SKM-1 treated with dmso at 0.1 percent for 144 hours (cell line): ENCODE data around the gene PRKG1.

Experiments used
- DNase-seq: peaks from one replicate; lab custom pipeline; 2025; ENCODE audit not compliant: unreplicated experiment; lab: John Stamatoyannopoulos, UW

Gene PRKG1

DNA sequence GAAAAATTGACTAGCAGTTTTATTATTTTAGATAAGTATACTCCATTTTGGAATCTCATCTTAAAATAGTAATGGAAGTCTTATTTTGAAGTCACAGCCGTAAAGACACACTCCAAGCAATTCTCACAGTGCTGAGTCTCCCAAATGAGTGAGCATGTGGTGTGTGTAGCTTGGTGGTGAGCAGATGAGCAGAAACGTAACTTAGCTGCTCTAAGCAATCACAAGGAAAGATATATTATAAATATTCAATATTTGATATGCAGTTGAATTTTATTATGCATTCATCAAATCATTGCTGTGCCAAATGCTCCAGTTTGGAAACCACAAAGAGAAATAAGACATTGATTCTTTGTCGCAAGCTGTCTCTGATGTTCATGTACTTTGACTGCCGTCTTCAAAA lies 563.9 kb downstream of the PRKG1 start:
- no peak for DNase-seq

DNA sequence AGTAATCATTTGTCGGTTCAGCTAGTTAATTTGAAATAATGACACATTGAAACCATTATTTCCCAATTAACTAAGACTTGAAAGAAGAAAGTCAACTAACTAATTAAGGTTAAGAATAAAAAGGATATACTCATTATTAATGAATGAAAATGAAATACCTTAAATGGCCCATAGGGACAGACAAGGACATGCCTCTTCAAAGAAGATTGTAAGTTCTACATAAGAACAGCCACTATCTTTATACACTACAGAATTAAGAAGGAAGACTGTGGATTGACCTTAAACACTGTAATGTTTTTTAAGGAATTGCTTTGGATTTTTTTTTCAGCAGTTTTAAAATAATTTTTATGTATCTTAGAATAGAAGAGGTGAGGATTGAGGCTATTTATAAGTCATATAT lies 564.5 kb downstream of the PRKG1 start:
- DNase-seq = no peak

DNA sequence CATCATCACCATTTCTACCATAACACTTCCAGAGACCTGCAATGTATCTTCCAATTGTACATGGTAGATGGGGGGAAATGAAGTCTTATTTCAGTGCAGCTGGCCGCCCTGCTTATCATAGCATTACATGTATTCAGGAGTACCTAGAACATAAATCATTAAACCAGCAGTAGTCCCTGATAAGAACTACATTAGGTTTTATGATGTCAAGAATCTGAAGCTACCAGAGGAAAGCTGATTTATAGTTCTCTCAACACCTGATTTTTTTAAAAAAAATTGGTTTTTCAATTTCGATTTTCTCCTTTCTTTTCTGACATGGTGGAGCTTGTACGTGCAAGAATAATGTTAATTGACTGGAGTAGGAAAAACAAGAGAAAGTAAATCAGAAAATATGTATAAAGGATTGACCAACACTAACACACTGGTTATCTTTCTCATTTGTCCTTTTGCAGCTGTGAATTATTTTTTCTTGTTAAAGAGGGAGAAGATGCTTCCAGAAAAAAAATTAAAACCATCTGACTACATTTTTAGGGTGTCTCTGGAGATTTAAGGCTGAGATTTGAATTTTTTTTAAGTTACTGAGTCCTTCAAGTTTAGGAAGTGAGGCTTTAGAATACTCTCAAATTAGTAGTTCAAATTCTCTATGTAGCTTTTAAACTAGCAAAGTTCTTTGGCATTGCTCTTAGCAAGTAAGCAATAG lies 566.0 kb downstream of the PRKG1 start:
- DNase-seq = no peak

DNA sequence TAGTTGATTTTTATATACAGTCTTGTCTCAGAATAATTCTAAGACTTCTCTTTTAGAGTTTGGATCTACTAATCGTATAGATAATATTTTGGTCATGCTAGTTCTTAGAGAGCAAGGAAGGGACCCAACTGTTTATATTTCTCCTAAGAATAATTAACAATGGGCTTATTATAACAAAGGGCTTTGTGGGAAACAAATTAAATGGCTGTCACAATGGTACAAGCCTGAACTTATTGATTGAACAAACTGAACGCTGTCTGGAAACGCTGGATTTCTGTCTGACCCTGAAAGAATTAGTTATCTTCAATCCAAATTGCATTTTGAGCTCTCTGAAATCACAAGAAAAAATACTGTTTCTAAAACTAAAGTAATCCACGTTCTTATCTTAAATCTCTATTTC lies 568.3 kb downstream of the PRKG1 start:
- no peak for DNase-seq

- no peak for DNase-seq
Measured at GRCh38 chr10:51643734-51644133, 569.4 kb downstream of the PRKG1 start.

GRCh38 chr10:51649064-51649463 lies 574.8 kb downstream of the PRKG1 start:
- no peak for DNase-seq

GRCh38 chr10:51651063-51651462 lies 576.8 kb downstream of the PRKG1 start:
- DNase-seq = no peak

DNA sequence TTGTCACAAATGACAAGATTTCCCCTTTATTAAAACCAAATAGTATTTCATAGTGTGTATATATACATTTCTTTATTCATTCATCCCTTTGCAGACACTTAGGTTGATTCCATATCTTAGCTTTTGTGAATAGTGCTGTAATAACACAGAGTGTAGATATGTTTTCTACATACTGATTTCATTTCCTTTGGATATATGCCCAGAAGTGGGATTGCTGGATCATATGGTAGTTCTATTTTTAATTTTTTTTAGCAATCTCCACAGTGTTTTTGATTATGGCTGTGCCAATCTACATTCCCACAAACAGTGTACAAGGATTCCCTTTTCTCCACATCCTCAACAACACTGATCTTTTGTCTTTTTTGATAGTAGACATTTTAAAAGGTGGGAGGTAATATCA lies 578.7 kb downstream of the PRKG1 start:
- no peak for DNase-seq

- no peak for DNase-seq
Measured at GRCh38 chr10:51654918-51655317, 580.6 kb downstream of the PRKG1 start.

- no peak for DNase-seq
Measured at GRCh38 chr10:51656503-51656902, 582.2 kb downstream of the PRKG1 start.

- DNase-seq = no peak
Measured at GRCh38 chr10:51658000-51658399, 583.7 kb downstream of the PRKG1 start.

- no peak for DNase-seq
Measured at GRCh38 chr10:51659344-51659743, 585.1 kb downstream of the PRKG1 start.

GRCh38 chr10:51663086-51663485 lies 588.8 kb downstream of the PRKG1 start:
- no peak for DNase-seq

- no peak for DNase-seq
Measured at GRCh38 chr10:51666456-51666855, 592.2 kb downstream of the PRKG1 start.

- no peak for DNase-seq
Measured at GRCh38 chr10:51667678-51668335, 593.5 kb downstream of the PRKG1 start.

- DNase-seq = no peak
Measured at GRCh38 chr10:51668336-51668689, 594.0 kb downstream of the PRKG1 start.

DNA sequence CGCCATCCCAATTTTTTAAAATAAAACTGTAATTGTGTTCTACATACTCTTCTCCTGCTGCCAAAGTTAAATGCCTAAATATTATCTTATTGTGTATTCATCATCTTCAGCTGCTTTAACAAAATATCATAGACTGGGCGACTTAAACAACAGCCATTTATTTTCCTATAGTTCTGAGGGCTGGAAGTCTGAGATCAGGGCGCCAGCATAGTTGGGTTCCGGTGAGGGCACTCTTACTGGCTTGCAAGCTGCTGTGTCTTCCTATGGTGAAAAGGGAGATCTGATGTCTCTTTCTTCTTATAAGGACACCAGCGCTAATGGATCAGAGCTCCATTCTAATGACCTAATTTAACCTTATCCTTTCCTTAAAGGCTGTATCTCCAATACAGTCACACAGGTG lies 594.8 kb downstream of the PRKG1 start:
- DNase-seq = no peak

- DNase-seq = no peak
Measured at GRCh38 chr10:51672039-51672535, 597.8 kb downstream of the PRKG1 start.

DNA sequence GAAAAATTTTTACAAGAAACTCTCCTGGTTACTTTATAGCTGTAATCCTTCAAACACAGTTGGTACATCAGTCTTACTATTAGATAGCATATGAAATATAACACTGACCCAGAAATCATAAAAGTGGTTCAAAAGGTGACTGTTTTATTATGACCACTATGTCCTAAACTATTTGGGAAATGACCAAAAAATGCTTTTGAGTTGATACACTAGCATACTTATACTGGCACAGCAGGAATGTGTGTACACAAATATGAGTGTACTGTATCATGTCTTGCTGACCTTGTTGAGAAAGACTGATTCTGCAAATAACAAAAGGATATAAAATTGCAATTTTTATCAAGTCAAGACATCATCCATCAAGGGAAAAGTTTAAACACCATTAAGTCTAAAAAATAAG lies 600.8 kb downstream of the PRKG1 start:
- DNase-seq = no peak

DNA sequence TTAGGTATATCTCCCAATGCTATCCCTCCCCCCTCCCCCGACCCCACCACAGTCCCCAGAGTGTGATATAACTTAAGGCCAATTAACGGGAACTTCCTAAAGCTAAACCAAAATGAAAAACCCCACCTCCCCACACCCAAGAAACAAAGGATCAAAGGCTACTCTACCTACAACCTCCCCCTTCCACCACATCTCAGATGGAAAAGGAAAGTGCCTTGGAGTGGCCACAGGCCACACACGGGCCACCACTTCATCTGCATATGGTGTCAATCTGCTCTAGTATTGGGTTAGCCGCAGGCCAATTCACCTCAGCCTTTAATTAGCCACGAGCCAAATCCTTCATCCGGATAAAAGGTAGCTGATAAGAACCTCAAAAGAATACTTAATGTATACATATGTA lies 605.6 kb downstream of the PRKG1 start:
- DNase-seq = no peak

DNA sequence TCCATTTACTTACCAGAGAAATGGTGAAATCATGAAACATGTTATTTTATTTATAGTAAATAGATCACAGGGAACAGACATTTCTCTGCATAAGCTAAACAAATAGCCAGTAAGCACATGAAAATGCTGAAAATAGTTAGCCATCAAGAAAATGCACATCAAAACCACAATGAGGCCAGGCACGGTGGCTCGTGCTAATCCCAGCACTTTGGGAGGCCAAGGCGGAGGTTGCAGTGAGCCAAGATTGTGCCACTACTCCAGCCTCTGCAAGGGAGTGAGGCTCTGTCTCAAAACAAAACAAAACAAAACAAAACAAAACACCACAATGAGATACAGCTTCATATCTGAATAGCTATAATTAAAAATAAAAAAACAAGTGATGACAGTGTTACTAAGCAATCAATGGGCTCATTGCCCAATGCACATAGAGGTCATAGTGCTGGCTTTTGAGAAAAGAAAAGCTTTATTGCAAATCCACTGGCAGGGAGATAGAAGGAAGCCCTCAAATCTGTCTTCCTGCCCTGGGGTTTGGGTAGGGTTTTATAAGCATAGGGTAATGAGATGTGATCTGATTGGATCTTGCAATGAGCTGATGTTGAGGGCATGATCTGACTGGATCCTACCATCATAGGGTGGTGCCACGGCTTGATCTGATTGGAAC lies 608.9 kb downstream of the PRKG1 start:
- no peak for DNase-seq

GRCh38 chr10:51685768-51686167 lies 611.5 kb downstream of the PRKG1 start:
- DNase-seq = no peak
